Upper lobe of right lung (tissue), 1 donor: ENCODE results near the gene GJA4. TPM values are rescaled to one million over a fixed set of nuclear protein-coding genes. Genes with fewer than 3 reads are reported as not detected.

ENCODE experiments used
- ATAC-seq: fragments of 200-7000 bp; cut with Tn5 transposase; one replicate; pipeline ENCODE4 v1.9.1; 2020; ENCODE audit warnings: mild to moderate bottlenecking, moderate library complexity
- DNase-seq: peaks from one replicate; pipeline ENCODE4 v3.0.0-alpha.2; 2020
- H3K27ac ChIP-seq: fragments of 200-600 bp; one replicate; pipeline ENCODE4 v1.8.0; 2022
- H3K27me3 ChIP-seq: fragments of 200-600 bp; one replicate; pipeline ENCODE4 v1.8.0; 2022; ENCODE audit warnings: mild to moderate bottlenecking
- H3K36me3 ChIP-seq: fragments of 200-600 bp; one replicate; pipeline ENCODE4 v1.8.0; 2022
- H3K4me1 ChIP-seq: fragments of 200-600 bp; one replicate; pipeline ENCODE4 v1.8.0; 2022
- H3K4me3 ChIP-seq: fragments of 200-600 bp; one replicate; pipeline ENCODE4 v1.8.0; 2022; ENCODE audit warnings: mild to moderate bottlenecking
- H3K9me3 ChIP-seq: fragments of 200-600 bp; one replicate; pipeline ENCODE4 v1.8.0; 2022
- CTCF ChIP-seq: fragments of 200-600 bp; IDR thresholded peaks from one replicate; pipeline ENCODE4 v1.8.0; 2022; ENCODE audit warnings: antibody characterized with exemption
- intact Hi-C: fragments of 100-400 bp; cut with DNase I; formaldehyde crosslinking; loops from one replicate; pipeline ENCODE4 v1.11.0; 2022
- total RNA-seq: library from RNA; stranded (reverse); fragmentation: NEBNext Ultra II Directional; extraction: Animal tissue kit (Norgen Biotek cat#: 25700); gene quantifications from one replicate; pipeline ENCODE4 v1.2.1, GENCODE V29; 2021
- donor health status: DM: no; HTN: yes; CAD: no; lungs with severe emphysema.

GJA4 gene
- total RNA-seq, 1 donor from 2014 or later: 20.0 TPM

- Histone ChIP-seq H3K4me1 (no peaks in the 10 kb centered on the region), H3K4me3 (peak overlapping the region; percentile 49), H3K27me3 (peaks cover 8% of the 10 kb centered on the region), H3K36me3 (no peaks in the 10 kb centered on the region), H3K9me3 (no peaks in the 10 kb centered on the region), H3K27ac (no peak overlapping the region)
- DNase-seq: no peak
- TF ChIP-seq CTCF: no peak
- intact Hi-C loops: loop anchor here (5.0 kb wide), 1 partner anchor 58 kb away; no protein-coding TSS in a partner anchor
- ATAC-seq: no peak
These were observed 2.0 kb downstream of the GJA4 start for GRCh38 chr1:34794790-34795180.

DNA sequence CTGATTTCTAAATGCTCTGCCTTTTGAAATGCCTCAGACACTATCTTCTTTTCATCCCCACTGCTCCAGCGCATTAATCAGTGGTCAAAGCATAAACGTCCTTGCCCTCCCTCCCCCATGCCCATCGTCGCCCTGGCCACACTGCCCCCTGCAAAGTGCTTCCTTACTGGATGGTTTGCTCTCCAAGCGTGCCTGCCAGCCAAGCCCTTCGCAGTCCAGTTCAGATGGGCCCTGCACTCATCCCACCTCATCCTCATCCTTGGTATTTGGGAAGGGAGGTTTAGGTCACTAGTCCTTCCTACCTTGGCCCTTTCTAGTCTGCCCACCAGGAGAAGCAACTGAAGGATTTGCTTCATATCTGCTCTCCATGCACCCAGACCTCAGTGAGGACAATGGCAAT is 3.1 kb downstream of the GJA4 start:
- Histone ChIP-seq H3K27ac (no peak overlapping the region), H3K9me3 (no peaks in the 10 kb centered on the region), H3K4me3 (peak overlapping the region; percentile 49), H3K4me1 (no peaks in the 10 kb centered on the region), H3K36me3 (no peaks in the 10 kb centered on the region), H3K27me3 (peaks cover 8% of the 10 kb centered on the region)
- no peak for TF ChIP-seq CTCF
- ATAC-seq: no peak
- no peak for DNase-seq
- intact Hi-C loops: no loop called here

DNA sequence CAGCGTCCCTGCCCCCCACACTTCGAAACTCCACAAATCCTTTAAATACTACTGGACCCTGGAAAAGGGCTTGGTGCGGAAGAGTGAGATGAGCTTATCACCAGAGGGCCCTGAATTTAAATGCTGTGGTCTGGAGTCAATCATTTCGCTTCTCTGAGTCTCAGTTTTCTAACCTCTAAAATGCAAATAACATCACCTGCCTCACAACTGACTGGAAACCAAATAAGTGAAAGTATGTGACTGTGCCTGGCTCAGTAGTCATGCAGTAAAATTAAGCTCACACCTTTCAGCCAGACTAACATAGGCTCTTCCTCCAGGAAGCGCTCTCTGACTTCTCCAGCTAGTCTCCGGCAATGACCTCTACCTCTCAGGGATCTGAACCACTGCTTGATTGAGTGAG is 4.2 kb downstream of the GJA4 start:
- intact Hi-C loops: no loop called here
- H3K4me3 ChIP-seq: peak overlapping the region; percentile 49

DNA sequence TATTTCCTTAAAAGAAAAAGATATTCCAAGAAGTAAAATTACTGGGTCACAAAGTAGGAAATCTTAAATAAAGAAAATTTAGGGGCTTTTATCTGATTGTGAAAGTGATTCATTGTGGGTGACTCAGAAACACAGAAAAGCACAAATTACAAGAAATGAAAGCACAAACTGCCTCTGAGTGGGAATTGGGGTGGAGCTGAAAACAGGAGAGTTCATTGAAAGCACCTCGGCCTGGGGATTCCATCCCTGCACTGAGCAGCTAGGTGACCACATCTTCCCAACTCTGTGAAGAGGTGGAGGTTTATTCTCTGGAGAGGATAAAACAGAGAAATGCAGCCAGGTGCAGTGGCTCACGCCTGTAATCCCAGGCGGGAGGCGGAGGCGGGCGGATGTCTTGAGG is 7.4 kb downstream of the GJA4 start:
- Histone ChIP-seq H3K27me3 (no peaks in the 10 kb centered on the region), H3K27ac (no peak overlapping the region), H3K36me3 (no peaks in the 10 kb centered on the region), H3K9me3 (no peaks in the 10 kb centered on the region), H3K4me3 (no peak overlapping the region), H3K4me1 (no peaks in the 10 kb centered on the region)
- DNase-seq (no peak), ATAC-seq (no peak)
- no peak for TF ChIP-seq CTCF
- intact Hi-C loops: no loop called here

More for the DNA sequence above, 4.2 kb downstream of the GJA4 start:
- no peak for ATAC-seq
- Histone ChIP-seq H3K36me3 (no peaks in the 10 kb centered on the region), H3K27me3 (peaks cover 8% of the 10 kb centered on the region), H3K4me1 (no peaks in the 10 kb centered on the region), H3K9me3 (no peaks in the 10 kb centered on the region), H3K27ac (no peak overlapping the region)
- DNase-seq: no peak
- TF ChIP-seq CTCF: no peak

DNA sequence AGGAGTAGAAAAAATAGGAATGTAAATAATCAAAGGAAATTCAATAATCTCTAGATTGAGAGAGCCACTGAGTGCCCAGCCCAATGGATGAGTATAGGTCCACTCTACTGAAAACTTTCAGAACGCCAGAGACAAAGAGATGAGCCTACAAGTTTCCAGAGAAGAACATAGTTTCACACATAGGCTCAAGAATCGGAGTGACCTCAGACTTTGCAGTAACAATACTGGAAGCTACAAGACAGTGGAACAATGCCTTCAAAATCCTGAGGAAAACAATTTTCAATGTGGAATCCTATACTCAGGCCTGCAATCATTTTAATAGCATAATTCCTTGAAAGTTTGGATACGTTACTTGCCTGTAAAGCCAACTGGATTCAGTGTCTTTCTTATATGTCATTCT is 11.0 kb downstream of the GJA4 start:
- Histone ChIP-seq H3K27me3 (no peaks in the 10 kb centered on the region), H3K36me3 (no peaks in the 10 kb centered on the region), H3K27ac (no peak overlapping the region), H3K4me1 (no peaks in the 10 kb centered on the region), H3K9me3 (no peaks in the 10 kb centered on the region), H3K4me3 (no peak overlapping the region)
- no peak for DNase-seq
- no peak for TF ChIP-seq CTCF
- no peak for ATAC-seq
- intact Hi-C loops: no loop called here

DNA sequence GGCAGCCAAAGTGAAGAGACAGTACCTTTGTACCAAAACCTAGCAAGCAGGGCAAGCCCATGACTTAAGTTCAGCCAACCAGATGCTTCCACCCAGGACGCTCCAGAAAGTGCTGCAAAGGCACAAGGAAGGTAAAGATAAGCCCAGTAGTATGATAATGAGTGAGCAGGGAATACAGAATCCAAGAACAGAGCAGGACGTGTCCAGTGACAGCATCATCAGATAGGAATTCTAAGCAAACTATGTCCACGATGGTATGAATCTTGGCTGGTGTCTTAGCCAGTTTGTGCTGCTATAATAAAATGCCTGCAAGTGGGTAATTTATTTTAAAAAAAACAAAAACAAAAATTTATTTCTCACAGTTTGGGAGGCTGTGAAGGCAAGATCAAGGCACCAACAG is 13.6 kb downstream of the GJA4 start:
- no peak overlapping the region for H3K4me3 ChIP-seq
- no peak for ATAC-seq

More for the DNA sequence above, 13.6 kb downstream of the GJA4 start:
- H3K36me3 ChIP-seq: no peaks in the 10 kb centered on the region
- H3K27me3 ChIP-seq: no peaks in the 10 kb centered on the region
- no peak for DNase-seq
- no peak for TF ChIP-seq CTCF
- intact Hi-C loops: no loop called here
- H3K4me1 ChIP-seq: no peaks in the 10 kb centered on the region
- no peaks in the 10 kb centered on the region for H3K9me3 ChIP-seq
- H3K27ac ChIP-seq: no peak overlapping the region
